ENCODE results near the gene KCNIP4. TPM values are rescaled to one million over a fixed set of nuclear protein-coding genes. Genes with fewer than 3 reads are reported as not detected.

KCNIP4 gene
- total and polyA plus RNA-seq, 9 of the 15 experiments (the other 6 are each of a cell fraction or from before 2014, with no cell fraction given), result 0.25 to 0.41 TPM; not detected in 7

GRCh38 chr4:21514022-21514694 lies 434.4 kb downstream of the KCNIP4 start:
- no peaks in the 10 kb centered on the region for H3K79me2 ChIP-seq (ENCODE audit: control insufficient read depth, insufficient read depth, low read length)
- H4K20me1 ChIP-seq (replicated peaks; ENCODE audit: control insufficient read depth, insufficient read depth, low read length), result no peaks in the 10 kb centered on the region
- TF ChIP-seq ZNF347 (CRISPR knock-in tag; IDR thresholded peaks at IDR 0.05; ENCODE audit: low read depth) (no peak), ZNF740 (CRISPR knock-in tag; IDR thresholded peaks at IDR 0.05) (no peak), ZNF740 (tag; IDR thresholded peaks at IDR 0.05) (no peak), HSF4 (CRISPR knock-in tag; IDR thresholded peaks at IDR 0.05; ENCODE audit: borderline replicate concordance) (no peak), HNRNPL (IDR thresholded peaks at IDR 0.05; ENCODE audit: low read depth, low read length) (no peak), ZBTB26 (CRISPR knock-in tag; IDR thresholded peaks at IDR 0.05) (no peak), GATAD2B (IDR thresholded peaks at IDR 0.05; ENCODE audit: borderline replicate concordance) (no peak), CHCHD3 (CRISPR knock-in tag; IDR thresholded peaks at IDR 0.05) (no peak), ADNP (tag; IDR thresholded peaks at IDR 0.05) (no peak), TCF7L2 (IDR thresholded peaks at IDR 0.05; ENCODE audit: low read depth, low read length) (no peak), SNIP1 (IDR thresholded peaks at IDR 0.05; ENCODE audit: low read depth) (no peak), NR2F6 (CRISPR knock-in tag; IDR thresholded peaks at IDR 0.05) (no peak), SMAD1 (IDR thresholded peaks at IDR 0.05; ENCODE audit: low read depth, low read length, partially characterized antibody) (no peak)
- H3K9me1 ChIP-seq (ENCODE audit: control insufficient read depth, insufficient read depth, low read length), result no peaks in the 10 kb centered on the region
- H3K27ac ChIP-seq (ENCODE audit: extremely low read depth, low read depth, low read length), result no peak overlapping the region
- in situ Hi-C loops (cut with MboI), result no loop called here
- no peak overlapping the region for H3K4me2 ChIP-seq (ENCODE audit: insufficient read depth, low read length)
- H3K4me3 ChIP-seq, result no peak overlapping the region
- FAIRE-seq, result no peak
- CTCF ChIA-PET (ENCODE audit: low intra/inter-chr PET ratio), result no interaction called here
- H3K36me3 ChIP-seq (ENCODE audit: control insufficient read depth, insufficient read depth, low read length), result no peaks in the 10 kb centered on the region
- no peaks in the 10 kb centered on the region for H3K27me3 ChIP-seq (ENCODE audit: control insufficient read depth in 2 of 2, insufficient read depth in 2 of 2, low read length in 2 of 2)
- H3K9ac ChIP-seq (ENCODE audit: insufficient read depth in 1 of 2, low read depth in 2 of 2, low read length in 2 of 2), result no peak overlapping the region
- WGBS (ENCODE audit: insufficient coverage, low coverage, missing lambda C conversion rate), result 0% methylated on average over 4 of the region's 4 CpGs
- no TSS peak for BruUV-seq (replicated peaks)
- peaks cover 2% of the 10 kb centered on the region; the same call in 1 of the 2 replicates for H3K9me3 ChIP-seq (replicated peaks; ENCODE audit: control insufficient read depth, insufficient read depth, low read depth, low read length)
- intact Hi-C loops (cut with micrococcal nuclease), result no loop called here
- DNase-seq (ENCODE audit: extremely low read depth in 1 of 4, low spot score in 3 of 4), result no peak
- no peaks in the 10 kb centered on the region for H3K4me1 ChIP-seq (replicated peaks in 1 of 2; ENCODE audit: control insufficient read depth in 2 of 2, insufficient read depth in 2 of 2, low read length in 2 of 2)
- ATAC-seq, result no peak
- H2AFZ ChIP-seq (ENCODE audit: low read depth, low read length), result no peak overlapping the region
- POLR2A ChIA-PET, result no interaction called here
